ENCODE measurements around the gene SEC23IP. TPM values are rescaled to one million over a fixed set of nuclear protein-coding genes. Genes with fewer than 3 reads are reported as not detected.
A peak's percentile ranks its signal among the peaks of the same experiment; 100 is the strongest.

Gene SEC23IP
- total RNA-seq, 1 donor from 2014 or later = 21.1 TPM

GRCh38 chr10:119942973-119943372 lies 50.4 kb downstream of the SEC23IP start:
- DNase-seq = peak; percentile 5

DNA sequence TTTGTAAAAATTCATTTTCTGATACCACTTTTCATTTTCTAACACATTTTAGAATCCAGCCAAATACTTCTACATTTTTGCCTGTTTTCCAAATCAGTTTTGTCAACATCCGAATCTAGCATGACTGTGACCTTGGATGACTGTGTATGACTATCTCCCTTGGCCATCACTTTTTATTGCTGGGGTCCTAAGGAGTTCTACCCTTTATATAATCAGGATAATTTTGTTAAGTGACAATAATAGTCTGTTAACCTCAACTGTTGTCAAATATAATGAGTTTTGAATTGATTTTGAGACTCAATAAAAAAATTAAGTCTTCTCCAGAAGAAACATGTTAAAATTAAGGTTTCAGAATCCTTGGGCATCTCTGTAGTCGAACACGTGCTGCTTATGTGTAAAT lies 53.3 kb downstream of the SEC23IP start:
- DNase-seq = no peak

GRCh38 chr10:119947300-119947699 lies 54.8 kb downstream of the SEC23IP start:
- peak; percentile 19 for DNase-seq

- no peak for DNase-seq
Measured at GRCh38 chr10:119957451-119957850, 64.9 kb downstream of the SEC23IP start.

DNA sequence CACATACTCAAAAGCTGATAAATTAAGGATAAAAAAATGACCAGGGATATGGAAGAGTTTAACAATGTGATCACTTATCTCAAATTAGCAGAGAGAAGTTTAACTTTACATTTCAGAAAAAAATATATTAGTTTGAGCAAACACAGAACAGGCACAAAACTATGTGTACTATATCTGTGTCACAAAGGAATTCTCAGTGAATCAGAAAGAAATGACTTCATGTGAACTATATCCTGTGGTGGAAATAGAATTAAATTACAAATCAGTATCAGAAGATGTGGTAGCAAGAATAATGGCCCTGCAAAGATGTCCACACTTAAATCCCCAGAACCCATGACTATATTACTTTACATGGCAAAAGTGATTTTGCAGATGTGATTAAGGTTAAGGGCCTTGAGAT lies 70.3 kb downstream of the SEC23IP start:
- no peak for DNase-seq

GRCh38 chr10:119967066-119967465 lies 74.5 kb downstream of the SEC23IP start:
- DNase-seq = no peak

GRCh38 chr10:119969609-119970008 lies 77.1 kb downstream of the SEC23IP start:
- DNase-seq = no peak

DNA sequence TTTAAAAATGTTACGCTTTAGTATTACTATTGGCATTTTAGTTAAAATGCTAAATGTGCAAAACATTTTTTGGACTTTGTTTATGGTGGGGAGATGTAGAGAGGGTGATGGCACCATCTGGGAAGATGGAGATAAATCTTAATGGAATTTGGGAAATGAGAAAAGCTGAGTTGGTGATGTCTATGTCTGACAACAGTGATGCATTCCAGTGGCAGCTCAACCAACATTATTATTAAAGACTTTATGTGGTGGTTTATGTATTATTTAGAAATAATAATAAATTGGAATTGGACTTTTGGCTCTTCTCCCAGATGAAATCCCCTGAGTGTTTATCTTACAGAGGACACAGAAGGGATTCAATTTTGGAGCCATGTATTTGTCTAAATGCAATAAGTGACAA lies 77.6 kb downstream of the SEC23IP start:
- DNase-seq = no peak

- DNase-seq = no peak
Measured at GRCh38 chr10:119970963-119971362, 78.4 kb downstream of the SEC23IP start.

- DNase-seq = peak; percentile 4
Measured at GRCh38 chr10:119973281-119973680, 80.8 kb downstream of the SEC23IP start.

DNA sequence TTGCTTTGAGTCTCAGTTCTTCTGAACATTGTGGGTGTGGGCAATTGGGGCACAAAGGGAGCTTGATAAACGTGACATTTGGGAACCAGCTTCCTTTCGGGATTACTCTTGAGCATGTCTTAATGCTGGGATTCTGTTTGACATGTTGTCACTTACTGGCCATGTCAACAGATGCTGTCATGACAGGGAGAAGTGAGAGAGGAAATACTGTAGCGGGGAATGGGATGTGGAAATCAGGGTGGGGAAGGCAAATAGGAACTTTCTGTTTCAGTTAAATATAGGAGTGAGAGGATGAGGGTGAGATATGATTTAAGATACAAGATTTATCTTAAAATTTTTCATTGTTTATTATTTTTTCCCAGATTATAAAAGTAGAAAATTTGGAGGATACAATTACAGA lies 83.9 kb downstream of the SEC23IP start:
- DNase-seq = no peak

- no peak for DNase-seq
Measured at GRCh38 chr10:119980956-119981750, 88.6 kb downstream of the SEC23IP start.

DNA sequence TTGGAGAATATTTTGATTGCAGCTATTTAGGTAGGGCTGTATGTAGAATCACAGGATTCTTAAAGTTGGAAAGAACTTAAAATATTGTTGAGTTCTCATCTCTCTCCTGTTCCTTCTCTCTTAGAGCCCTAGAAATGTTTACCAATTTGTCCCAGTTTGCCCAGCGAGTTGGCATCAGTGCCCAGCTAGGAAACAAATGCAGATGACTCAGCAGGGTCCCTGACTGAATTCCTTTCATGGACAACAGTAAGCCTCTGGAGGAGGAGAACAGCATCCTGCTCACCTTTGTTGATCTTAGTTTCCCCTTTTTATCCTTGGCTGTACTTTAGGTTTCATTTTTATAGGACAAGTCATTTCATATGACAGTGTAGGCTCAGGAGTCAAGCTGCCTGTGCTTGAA lies 89.3 kb downstream of the SEC23IP start:
- no peak for DNase-seq

DNA sequence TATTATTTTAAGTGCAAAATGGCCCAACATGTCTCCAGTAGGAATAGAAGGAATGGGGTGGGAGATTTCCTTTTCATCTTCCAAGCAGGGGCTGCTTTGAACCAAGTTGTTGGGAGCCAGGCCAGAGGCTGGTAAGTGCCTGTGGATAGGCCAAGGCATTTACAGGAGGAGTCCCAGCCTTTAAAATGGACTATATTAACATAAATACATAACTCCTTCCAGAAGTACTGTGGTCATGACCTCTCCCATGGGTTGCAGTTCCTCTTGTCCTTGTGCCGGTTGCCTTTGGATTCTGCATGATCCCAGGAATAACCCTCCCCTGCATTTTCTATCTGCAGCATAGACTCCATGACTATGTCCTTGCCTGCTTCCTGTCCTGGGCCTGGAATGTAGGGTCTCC lies 95.8 kb downstream of the SEC23IP start:
- DNase-seq = no peak

- DNase-seq = no peak
Measured at GRCh38 chr10:119989966-119990365, 97.4 kb downstream of the SEC23IP start.

DNA sequence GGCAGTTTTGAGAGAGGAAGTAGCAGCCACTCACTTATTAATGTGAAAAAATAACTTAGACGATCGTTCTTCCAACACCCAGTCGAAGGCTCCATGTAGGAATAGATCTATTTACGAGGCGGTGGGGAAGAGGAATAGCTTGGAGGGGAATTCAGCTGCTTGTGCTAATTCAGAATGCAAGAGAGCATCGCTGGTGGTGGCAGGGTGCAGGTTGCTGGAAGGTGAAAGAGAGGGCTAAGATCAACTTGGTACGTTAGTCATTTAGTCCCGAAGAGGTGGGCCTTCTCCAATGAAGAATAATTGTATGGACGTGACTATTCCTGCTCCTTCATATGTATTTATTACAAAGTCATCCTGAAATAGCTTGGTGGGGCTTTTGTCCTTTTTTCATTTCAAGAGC lies 98.5 kb downstream of the SEC23IP start:
- DNase-seq = no peak

DNA sequence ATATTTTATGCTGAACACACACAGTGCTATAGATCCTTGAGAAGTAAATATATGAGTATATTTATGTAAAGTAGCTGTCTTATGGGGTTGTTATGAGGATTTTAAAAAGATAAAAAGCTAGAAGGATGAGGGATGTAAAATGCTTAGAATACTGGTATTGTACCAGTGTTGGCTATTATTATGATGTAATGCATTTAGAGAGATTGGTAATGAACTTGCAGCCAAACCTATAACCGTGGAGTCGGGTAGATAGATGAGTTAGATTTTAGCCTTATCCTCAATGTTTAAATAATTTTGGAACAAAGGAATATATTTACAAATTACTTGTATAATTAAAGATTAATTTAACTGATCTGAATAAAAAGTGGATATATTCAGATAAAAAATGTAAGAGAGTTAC lies 99.3 kb downstream of the SEC23IP start:
- no peak for DNase-seq

Other genes with a start within 250 kb of the SEC23IP start
- 7.5 and 15.5 TPM in 2 replicates for gene BAG3, start 241.3 kb upstream of the SEC23IP start, total RNA-seq
- gene INPP5F, start 166.7 kb upstream of the SEC23IP start, total RNA-seq = 12.9 and 20.8 TPM in 2 replicates
- 76.4 and 85.7 TPM in 2 replicates for gene MCMBP, start 19.9 kb upstream of the SEC23IP start, total RNA-seq